GM18907 (cell line): ENCODE data around the gene STX4.

Experiments used
- ATAC-seq: cut with Tn5 transposase; IDR thresholded peaks from one replicate; pipeline ENCODE4 v1.9.1; 2021; ENCODE audit warnings: mild to moderate bottlenecking, moderate library complexity; ENCODE audit not compliant: unreplicated experiment

The STX4 gene

GRCh38 chr16:31081428-31082351, 48.3 kb downstream of the STX4 start:
- ATAC-seq: no peak

DNA sequence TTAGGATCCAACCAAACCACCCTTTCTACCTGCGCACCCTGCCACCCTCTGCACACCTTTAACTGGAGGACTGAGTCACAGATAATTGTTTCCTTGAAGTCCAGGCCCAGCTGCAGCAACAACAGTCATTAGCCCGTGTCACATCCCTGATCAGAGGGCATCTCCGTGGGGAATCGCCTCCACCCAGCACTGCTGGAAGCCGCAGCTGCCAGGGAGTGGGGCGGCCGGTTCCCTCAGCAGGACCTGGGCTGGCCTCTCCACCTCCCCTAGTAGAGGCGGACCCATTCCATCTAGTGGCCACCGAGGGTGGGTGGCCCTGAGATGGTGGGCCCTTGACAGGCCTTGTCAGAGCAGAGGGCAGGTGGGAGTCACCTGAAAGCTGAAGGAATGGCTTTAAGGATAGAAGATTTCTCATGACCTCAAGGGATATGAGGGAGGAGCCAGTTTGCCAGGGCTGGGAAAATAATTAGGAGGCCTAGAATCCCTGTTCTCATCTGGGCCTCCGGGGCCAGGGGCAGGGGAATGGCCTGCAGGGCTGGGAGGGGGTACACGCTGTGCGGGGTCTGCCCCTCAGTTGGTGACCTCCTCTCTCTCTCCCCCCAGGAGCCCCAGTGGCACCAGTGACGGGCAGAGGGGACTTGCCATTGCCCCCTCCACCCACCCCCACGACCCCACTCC, 49.1 kb downstream of the STX4 start:
- no peak for ATAC-seq

DNA sequence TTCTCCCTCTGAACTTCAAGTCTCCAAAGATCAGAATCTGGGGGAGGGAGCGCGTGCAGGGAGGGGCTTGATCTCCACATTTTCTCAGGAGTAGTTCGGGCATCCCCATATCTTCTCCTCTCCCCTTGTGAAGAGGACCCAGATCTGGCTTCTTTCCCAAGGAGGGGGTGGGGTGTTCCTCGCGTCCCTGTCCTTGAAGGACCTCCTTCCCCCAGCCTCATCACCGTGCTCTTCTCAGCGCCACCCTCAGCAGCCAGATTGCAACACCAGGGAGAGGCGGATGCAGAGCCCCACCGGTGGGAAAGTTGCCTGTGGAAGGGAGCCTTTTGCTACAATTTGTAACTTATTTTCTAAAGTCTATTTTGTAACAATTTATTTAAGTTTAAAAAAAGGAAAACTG, 49.7 kb downstream of the STX4 start:
- ATAC-seq: no peak

GRCh38 chr16:31083556-31083955, 50.2 kb downstream of the STX4 start:
- no peak for ATAC-seq

GRCh38 chr16:31083981-31084380, 50.6 kb downstream of the STX4 start:
- no peak for ATAC-seq

- ATAC-seq: no peak
These were observed 51.4 kb downstream of the STX4 start for GRCh38 chr16:31084584-31085302.

GRCh38 chr16:31085411-31085810, 52.1 kb downstream of the STX4 start:
- ATAC-seq: no peak

GRCh38 chr16:31085873-31086628, 52.7 kb downstream of the STX4 start:
- ATAC-seq: no peak

- no peak for ATAC-seq
These were observed 53.2 kb downstream of the STX4 start for GRCh38 chr16:31086629-31086906.

GRCh38 chr16:31087481-31087880, 54.1 kb downstream of the STX4 start:
- ATAC-seq: no peak

- no peak for ATAC-seq
These were observed 54.6 kb downstream of the STX4 start for GRCh38 chr16:31087971-31088370.

DNA sequence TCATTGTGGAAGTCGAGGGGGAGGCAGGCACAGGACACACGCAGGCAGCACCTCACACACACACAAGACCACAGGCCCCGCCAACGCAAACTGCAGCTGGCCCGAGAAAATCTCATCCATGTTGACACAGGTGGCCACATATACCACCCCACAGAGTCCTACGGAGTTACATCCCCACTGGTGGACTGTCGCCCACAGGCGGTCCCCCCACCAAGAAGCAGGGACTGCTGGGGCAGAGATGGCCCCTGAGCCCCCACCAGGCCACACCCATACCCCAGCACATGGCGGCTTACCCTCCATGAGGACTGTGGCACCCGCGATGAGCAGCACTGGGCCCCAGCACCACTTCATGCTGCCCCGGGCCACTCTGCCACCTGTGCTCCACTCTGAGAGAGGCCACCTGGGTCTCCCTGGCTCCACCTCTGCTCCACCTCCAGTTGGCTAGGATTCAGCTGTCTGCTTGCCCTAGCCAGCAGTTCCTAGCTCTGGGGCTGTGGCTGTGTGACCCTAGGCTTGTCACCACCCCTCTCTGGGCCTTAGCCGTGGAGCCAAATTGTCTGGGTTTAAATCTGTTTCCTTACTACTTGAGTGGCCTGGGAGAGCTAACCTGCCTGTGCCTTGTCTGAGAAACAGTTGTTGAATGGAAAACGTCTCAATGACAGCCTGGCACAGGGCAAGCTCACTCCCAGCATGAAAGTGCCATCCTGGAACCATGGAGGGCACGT, 55.3 kb downstream of the STX4 start, which contains the start of gene PRSS53:
Gene PRSS53, minus strand, starts transcription at position 485 of the 725 bp plus-strand sequence. Its CDS starts 134 bp downstream, at position 351.
- no peak for ATAC-seq

GRCh38 chr16:31089199-31089598, 55.8 kb downstream of the STX4 start:
- no peak for ATAC-seq
